ENCODE results near the gene APP. TPM values are rescaled to one million over a fixed set of nuclear protein-coding genes. Genes with fewer than 3 reads are reported as not detected.

Gene APP
- total and polyA plus RNA-seq, 2 of the 13 experiments (the other 11 are each of a cell fraction or from before 2014, with no cell fraction given), result 70.6 to 262 TPM

DNA sequence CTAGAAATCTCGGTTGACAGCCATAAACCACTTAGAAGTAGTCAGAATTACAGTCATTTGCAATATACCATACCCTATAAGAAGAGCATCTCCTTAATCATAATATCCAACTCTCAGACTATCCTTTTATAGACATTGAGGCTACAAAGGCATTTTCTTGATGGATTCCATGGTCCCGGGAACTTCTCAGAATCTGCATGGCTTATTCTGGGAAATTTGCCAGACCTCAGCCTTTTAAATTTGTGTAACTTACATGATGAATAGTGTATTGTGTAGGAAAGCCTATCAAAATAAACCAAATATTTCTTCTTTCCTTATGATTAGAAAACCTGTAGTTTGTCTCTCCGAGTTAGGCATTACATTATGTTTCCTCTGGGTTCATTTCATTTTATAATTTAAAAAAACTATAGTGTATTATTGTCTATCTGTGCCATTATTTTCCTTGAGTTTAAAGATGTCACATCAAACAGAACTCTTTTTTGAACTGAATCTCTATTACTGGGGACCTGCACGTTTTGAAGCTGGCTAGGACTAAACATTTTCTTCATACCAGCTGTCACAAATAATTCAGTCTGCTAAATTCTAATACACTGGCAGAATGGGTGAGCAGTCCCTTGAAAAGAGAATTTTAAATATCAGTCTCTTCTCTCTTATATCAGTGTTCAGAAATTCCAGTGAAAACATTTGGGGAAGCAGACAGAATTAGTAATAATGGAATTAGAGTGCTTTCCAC is 332.9 kb downstream of the APP start (continued):
- TF ChIP-seq, protein P1, sequence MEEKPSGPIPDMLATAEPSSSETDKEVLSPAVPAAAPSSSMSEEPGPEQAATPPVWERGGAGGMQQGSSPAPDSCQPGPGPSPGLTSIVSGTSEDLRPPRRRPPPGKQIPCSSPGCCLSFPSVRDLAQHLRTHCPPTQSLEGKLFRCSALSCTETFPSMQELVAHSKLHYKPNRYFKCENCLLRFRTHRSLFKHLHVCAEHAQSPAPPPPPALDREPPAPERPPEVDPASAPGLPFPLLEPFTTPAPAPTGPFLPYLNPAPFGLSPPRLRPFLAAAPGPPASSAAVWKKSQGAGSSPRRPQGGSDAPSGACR (CRISPR knock-in tag; IDR thresholded peaks at IDR 0.05), result no peak
- TF ChIP-seq ARID2 (CRISPR knock-in tag; IDR thresholded peaks at IDR 0.05; ENCODE audit: borderline replicate concordance) (no peak), HNRNPUL1 (IDR thresholded peaks at IDR 0.05; ENCODE audit: low read depth, low read length) (no peak), KDM6A (CRISPR knock-in tag; IDR thresholded peaks at IDR 0.05; ENCODE audit: low read depth) (no peak)

DNA sequence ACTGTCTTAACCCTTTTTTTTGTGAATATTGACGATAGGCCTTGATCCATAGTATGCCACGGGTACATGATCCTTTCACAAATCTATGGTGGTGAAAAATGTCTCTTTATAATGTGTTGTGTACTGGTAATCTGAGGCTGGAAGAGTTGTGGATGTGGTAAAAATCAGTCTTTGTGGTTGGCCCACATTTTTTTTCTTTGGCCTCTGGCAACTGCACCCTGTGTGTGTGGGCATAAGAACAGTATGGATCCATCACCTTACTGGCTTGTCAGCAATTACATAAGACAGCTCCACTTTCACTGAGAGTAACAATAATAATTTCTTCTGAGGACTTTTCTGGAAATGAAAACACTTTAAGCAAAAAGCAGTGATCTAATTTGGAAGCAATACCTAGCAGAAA is 334.2 kb downstream of the APP start:
- TF ChIP-seq ZNF431 (CRISPR knock-in tag; IDR thresholded peaks at IDR 0.05; ENCODE audit: borderline replicate concordance, low read depth), result no peak
- no peak for TF ChIP-seq HCFC1 (IDR thresholded peaks at IDR 0.05; ENCODE audit: low read depth, low read length)
- TF ChIP-seq, protein P2, sequence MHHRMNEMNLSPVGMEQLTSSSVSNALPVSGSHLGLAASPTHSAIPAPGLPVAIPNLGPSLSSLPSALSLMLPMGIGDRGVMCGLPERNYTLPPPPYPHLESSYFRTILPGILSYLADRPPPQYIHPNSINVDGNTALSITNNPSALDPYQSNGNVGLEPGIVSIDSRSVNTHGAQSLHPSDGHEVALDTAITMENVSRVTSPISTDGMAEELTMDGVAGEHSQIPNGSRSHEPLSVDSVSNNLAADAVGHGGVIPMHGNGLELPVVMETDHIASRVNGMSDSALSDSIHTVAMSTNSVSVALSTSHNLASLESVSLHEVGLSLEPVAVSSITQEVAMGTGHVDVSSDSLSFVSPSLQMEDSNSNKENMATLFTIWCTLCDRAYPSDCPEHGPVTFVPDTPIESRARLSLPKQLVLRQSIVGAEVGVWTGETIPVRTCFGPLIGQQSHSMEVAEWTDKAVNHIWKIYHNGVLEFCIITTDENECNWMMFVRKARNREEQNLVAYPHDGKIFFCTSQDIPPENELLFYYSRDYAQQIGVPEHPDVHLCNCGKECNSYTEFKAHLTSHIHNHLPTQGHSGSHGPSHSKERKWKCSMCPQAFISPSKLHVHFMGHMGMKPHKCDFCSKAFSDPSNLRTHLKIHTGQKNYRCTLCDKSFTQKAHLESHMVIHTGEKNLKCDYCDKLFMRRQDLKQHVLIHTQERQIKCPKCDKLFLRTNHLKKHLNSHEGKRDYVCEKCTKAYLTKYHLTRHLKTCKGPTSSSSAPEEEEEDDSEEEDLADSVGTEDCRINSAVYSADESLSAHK (CRISPR knock-in tag; IDR thresholded peaks at IDR 0.05; ENCODE audit: borderline replicate concordance), result no peak
- no peak for TF ChIP-seq DNMT1 (CRISPR knock-in tag; IDR thresholded peaks at IDR 0.05)
- TF ChIP-seq HMG20A (CRISPR knock-in tag; IDR thresholded peaks at IDR 0.05; ENCODE audit: borderline replicate concordance), result no peak
- TF ChIP-seq CHCHD3 (CRISPR knock-in tag; IDR thresholded peaks at IDR 0.05), result no peak
- no peak for TF ChIP-seq ZNF776 (CRISPR knock-in tag; IDR thresholded peaks at IDR 0.05)
- Histone ChIP-seq H3K4me3 (replicated peaks in 1 of 3; ENCODE audit: insufficient read depth in 1 of 3, low read depth in 2 of 3, low read length in 3 of 3) (no peak overlapping the region), H3K9me3 (ENCODE audit: low read length) (peaks cover 8% of the 10 kb centered on the region; the same call in 1 of the 2 replicates), H3K4me1 (ENCODE audit: insufficient read depth, low read length) (no peaks in the 10 kb centered on the region), H3K79me2 (ENCODE audit: insufficient read depth, low read length) (no peaks in the 10 kb centered on the region), H4K20me1 (ENCODE audit: insufficient read depth, low read length) (no peaks in the 10 kb centered on the region), H3K4me2 (ENCODE audit: low read depth, low read length) (no peak overlapping the region), H3K9ac (ENCODE audit: insufficient read depth, low read depth, low read length) (no peak overlapping the region), H3K27me3 (ENCODE audit: control insufficient read depth in 1 of 2, insufficient read depth in 2 of 2, low read length in 2 of 2) (0 out of 5 replicates have a peak, but pooled peaks cover 0 to 3% of the 10 kb centered on the region in 2 experiments), H3K27ac (ENCODE audit: extremely low read length, insufficient read depth, low read length) (no peak overlapping the region), H2AFZ (ENCODE audit: low read length) (no peak overlapping the region), H3K36me3 (replicated peaks in 1 of 2; ENCODE audit: control insufficient read depth in 1 of 2, insufficient read depth in 2 of 2, low read length in 2 of 2) (no peaks in the 10 kb centered on the region)
- BruUV-seq (replicated peaks), result no TSS peak
- FAIRE-seq (no peak), ATAC-seq (no peak), DNase-seq (ENCODE audit: low spot score) (no peak)
- 16% methylated on average over 2 of the region's 2 CpGs for WGBS (ENCODE audit: low lambda C conversion rate)
- POLR2A ChIA-PET, result no interaction called here
- intact Hi-C loops (cut with micrococcal nuclease; ENCODE audit: unreplicated experiment) (no loop called here), in situ Hi-C loops (cut with HindIII; ENCODE audit: extremely low pct_ligation_motif_present, low pct_unique_long_range_greater_than_20kb) (no loop called here)
- CTCF ChIA-PET (ENCODE audit: low intra/inter-chr PET ratio, low total read pairs), result no interaction called here

All from HepG2 (cell line).